B cell (primary cell): Measurements from ENCODE around the gene RPL18.

Experiments
- CTCF ChIP-seq: fragments of 200-600 bp; IDR thresholded peaks from one replicate; pipeline ENCODE4 v1.8.0; 2022; ENCODE audit warnings: antibody characterized with exemption, mild to moderate bottlenecking
- EZH2 ChIP-seq: IDR thresholded peaks from 2 replicates; pipeline ENCODE4 v1.6.1; 2012; ENCODE audit warnings: borderline replicate concordance, low read depth, mild to moderate bottlenecking, moderate library complexity, low read length; ENCODE audit not compliant: insufficient read depth, poor library complexity, severe bottlenecking

GRCh38 chr19:48650974-48651682 lies 32.1 kb upstream of the RPL18 start:
- TF ChIP-seq CTCF (no peak), EZH2 (no peak)
